Activated naive CD4-positive, alpha-beta T cell treated with anti-CD3 and anti-CD28 coated beads, Interleukin-2, amount 50 U/mL, for 24 hours (primary cell): ENCODE measurements around the gene CHRND.

Source experiments
- H3K27ac Mint-ChIP-seq: one replicate; pipeline ENCODE4 v1.8.0; 2021; ENCODE audit warnings: mild to moderate bottlenecking, mixed read lengths
- H3K27me3 Mint-ChIP-seq: one replicate; pipeline ENCODE4 v1.8.0; 2021; ENCODE audit warnings: mixed read lengths
- H3K36me3 Mint-ChIP-seq: one replicate; pipeline ENCODE4 v1.8.0; 2021; ENCODE audit warnings: mixed read lengths
- H3K4me1 Mint-ChIP-seq: one replicate; pipeline ENCODE4 v1.8.0; 2021; ENCODE audit warnings: mixed read lengths
- H3K4me3 Mint-ChIP-seq: one replicate; pipeline ENCODE4 v1.8.0; 2021; ENCODE audit warnings: mild to moderate bottlenecking, mixed read lengths
- H3K9me3 Mint-ChIP-seq: one replicate; pipeline ENCODE4 v1.8.0; 2021; ENCODE audit warnings: mixed read lengths

The CHRND gene

GRCh38 chr2:232525791-232526371 is at the start of gene CHRND:
Gene CHRND, plus strand, starts transcription at chr2:232526160. Its CDS starts 56 bp downstream, at chr2:232526216.
- Mint-ChIP-seq H3K36me3 (no peaks in the 10 kb centered on the region), H3K4me1 (peaks cover 30% of the 10 kb centered on the region), H3K9me3 (no peaks in the 10 kb centered on the region), H3K27me3 (peaks cover 18% of the 10 kb centered on the region), H3K27ac (peak within 1 kb of the TSS; percentile 30), H3K4me3 (no peak within 1 kb of the TSS)

- H3K27ac Mint-ChIP-seq = no peak overlapping the region
- no peaks in the 10 kb centered on the region for H3K4me1 Mint-ChIP-seq
- peaks cover 4% of the 10 kb centered on the region for H3K36me3 Mint-ChIP-seq
- H3K9me3 Mint-ChIP-seq = peaks cover 13% of the 10 kb centered on the region
- peaks cover 8% of the 10 kb centered on the region for H3K27me3 Mint-ChIP-seq
- H3K4me3 Mint-ChIP-seq = no peak overlapping the region
Measured at GRCh38 chr2:232476791-232477190, 49.2 kb upstream of the CHRND start.

- no peak overlapping the region for H3K27ac Mint-ChIP-seq
- H3K9me3 Mint-ChIP-seq = peaks cover 1% of the 10 kb centered on the region
- H3K27me3 Mint-ChIP-seq = peaks cover 2% of the 10 kb centered on the region
- no peaks in the 10 kb centered on the region for H3K4me1 Mint-ChIP-seq
- H3K4me3 Mint-ChIP-seq = no peak overlapping the region
- H3K36me3 Mint-ChIP-seq = peaks cover 2% of the 10 kb centered on the region
Measured at GRCh38 chr2:232477751-232478510, 48.0 kb upstream of the CHRND start.

- no peaks in the 10 kb centered on the region for H3K36me3 Mint-ChIP-seq
- no peak overlapping the region for H3K27ac Mint-ChIP-seq
Measured at GRCh38 chr2:232478571-232479340, 47.2 kb upstream of the CHRND start.

GRCh38 chr2:232479341-232480200 is 46.4 kb upstream of the CHRND start:
- Mint-ChIP-seq H3K4me3 (no peak overlapping the region), H3K4me1 (no peaks in the 10 kb centered on the region), H3K27me3 (peaks cover 3% of the 10 kb centered on the region), H3K9me3 (no peaks in the 10 kb centered on the region), H3K27ac (no peak overlapping the region), H3K36me3 (no peaks in the 10 kb centered on the region)

More at GRCh38 chr2:232478571-232479340, 47.2 kb upstream of the CHRND start:
- Mint-ChIP-seq H3K4me3 (no peak overlapping the region), H3K9me3 (no peaks in the 10 kb centered on the region), H3K4me1 (no peaks in the 10 kb centered on the region), H3K27me3 (peaks cover 1% of the 10 kb centered on the region)

GRCh38 chr2:232480201-232481190 is 45.5 kb upstream of the CHRND start:
- H3K4me3 Mint-ChIP-seq = no peak overlapping the region
- peak overlapping the region; percentile 68 for H3K27ac Mint-ChIP-seq
- no peaks in the 10 kb centered on the region for H3K36me3 Mint-ChIP-seq
- H3K27me3 Mint-ChIP-seq = peaks cover 10% of the 10 kb centered on the region
- peaks cover 5% of the 10 kb centered on the region for H3K4me1 Mint-ChIP-seq
- no peaks in the 10 kb centered on the region for H3K9me3 Mint-ChIP-seq

GRCh38 chr2:232481322-232482140 is 44.4 kb upstream of the CHRND start:
- Mint-ChIP-seq H3K4me3 (no peak overlapping the region), H3K4me1 (peaks cover 5% of the 10 kb centered on the region), H3K9me3 (no peaks in the 10 kb centered on the region), H3K27ac (no peak overlapping the region), H3K27me3 (peaks cover 9% of the 10 kb centered on the region), H3K36me3 (no peaks in the 10 kb centered on the region)

GRCh38 chr2:232482301-232483238 is 43.4 kb upstream of the CHRND start:
- Mint-ChIP-seq H3K9me3 (no peaks in the 10 kb centered on the region), H3K4me3 (no peak overlapping the region), H3K4me1 (peaks cover 5% of the 10 kb centered on the region), H3K27me3 (peaks cover 9% of the 10 kb centered on the region), H3K27ac (no peak overlapping the region), H3K36me3 (no peaks in the 10 kb centered on the region)

- Mint-ChIP-seq H3K36me3 (no peaks in the 10 kb centered on the region), H3K9me3 (no peaks in the 10 kb centered on the region), H3K4me1 (peaks cover 5% of the 10 kb centered on the region), H3K27ac (no peak overlapping the region), H3K4me3 (no peak overlapping the region), H3K27me3 (peaks cover 9% of the 10 kb centered on the region)
Measured at GRCh38 chr2:232483311-232483922, 42.5 kb upstream of the CHRND start.

GRCh38 chr2:232483923-232484627 is 41.9 kb upstream of the CHRND start:
- Mint-ChIP-seq H3K36me3 (no peaks in the 10 kb centered on the region), H3K4me1 (peaks cover 9% of the 10 kb centered on the region), H3K9me3 (no peaks in the 10 kb centered on the region), H3K4me3 (no peak overlapping the region), H3K27me3 (peaks cover 14% of the 10 kb centered on the region), H3K27ac (no peak overlapping the region)

GRCh38 chr2:232484628-232485347 is 41.2 kb upstream of the CHRND start:
- H3K4me3 Mint-ChIP-seq = peak overlapping the region; percentile 16

More at GRCh38 chr2:232484628-232485347, 41.2 kb upstream of the CHRND start:
- Mint-ChIP-seq H3K36me3 (no peaks in the 10 kb centered on the region), H3K27ac (no peak overlapping the region), H3K27me3 (peaks cover 17% of the 10 kb centered on the region), H3K9me3 (no peaks in the 10 kb centered on the region), H3K4me1 (peaks cover 9% of the 10 kb centered on the region)
